ENCODE results near the gene STIMATE. TPM values are rescaled to one million over a fixed set of nuclear protein-coding genes. Genes with fewer than 3 reads are reported as not detected.

STIMATE gene
- total and polyA plus RNA-seq, 7 experiments from 2014 or later = 3.0 to 44.9 (median 33.6) TPM

DNA sequence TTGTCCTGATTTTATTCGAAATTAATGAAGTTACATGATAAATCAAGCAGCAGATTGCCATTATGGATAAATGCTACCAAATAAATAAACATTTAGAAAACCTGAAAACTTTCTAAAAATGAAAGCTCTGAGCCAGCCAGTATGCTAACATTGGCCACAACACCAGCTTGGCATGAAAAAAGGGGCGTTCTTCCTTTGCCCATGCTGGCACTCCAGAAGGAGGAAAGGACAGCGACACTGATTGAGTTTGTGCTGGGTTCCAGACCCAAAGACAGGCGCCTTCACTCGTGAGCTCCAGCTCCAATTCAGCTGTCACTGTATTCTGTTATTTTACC is 5.1 kb downstream of the STIMATE start:
- POLR2A ChIA-PET = no interaction called here
- Mint-ChIP-seq H3K27me3 (no peaks in the 10 kb centered on the region), H3K4me1 (peaks cover 48 to 61% (median 54%) of the 10 kb centered on the region in 7 donors), H3K36me3 (peaks cover 0 to 3% (median 0%) of the 10 kb centered on the region in 5 donors), H3K4me3 (peak overlapping the region in 6 of 10 donors; percentile 37 to 97 (median 78)), H3K27ac (peak overlapping the region in 5 of 9 donors; percentile 81 to 94 (median 87)), H3K9me3 (no peaks in the 10 kb centered on the region)
- no peaks in the 10 kb centered on the region for H3K36me3 ChIP-seq (ENCODE audit: control insufficient read depth in 2 of 3, insufficient read depth in 3 of 3, low read length in 3 of 3)
- ATAC-seq (no peak), DNase-seq (no peak)
- H3K4me1 ChIP-seq (ENCODE audit: control insufficient read depth in 2 of 2, insufficient read depth in 2 of 2, low read length in 2 of 2) = peaks cover 23 to 28% of the 10 kb centered on the region in 2 donors
- H3K27me3 ChIP-seq (ENCODE audit: control insufficient read depth in 2 of 2, insufficient read depth in 2 of 2, low read length in 2 of 2) = no peaks in the 10 kb centered on the region
- no peak overlapping the region for H3K27ac ChIP-seq (ENCODE audit: low read depth, low read length)
- CTCF ChIA-PET = no interaction called here
- H3K4me3 ChIP-seq (ENCODE audit: low read length) = peak overlapping the region; percentile 26
- H3K9me3 ChIP-seq (ENCODE audit: control insufficient read depth in 2 of 3, low read length in 3 of 3) = no peaks in the 10 kb centered on the region
- intact Hi-C loops (cut with micrococcal nuclease) = no loop called here

DNA sequence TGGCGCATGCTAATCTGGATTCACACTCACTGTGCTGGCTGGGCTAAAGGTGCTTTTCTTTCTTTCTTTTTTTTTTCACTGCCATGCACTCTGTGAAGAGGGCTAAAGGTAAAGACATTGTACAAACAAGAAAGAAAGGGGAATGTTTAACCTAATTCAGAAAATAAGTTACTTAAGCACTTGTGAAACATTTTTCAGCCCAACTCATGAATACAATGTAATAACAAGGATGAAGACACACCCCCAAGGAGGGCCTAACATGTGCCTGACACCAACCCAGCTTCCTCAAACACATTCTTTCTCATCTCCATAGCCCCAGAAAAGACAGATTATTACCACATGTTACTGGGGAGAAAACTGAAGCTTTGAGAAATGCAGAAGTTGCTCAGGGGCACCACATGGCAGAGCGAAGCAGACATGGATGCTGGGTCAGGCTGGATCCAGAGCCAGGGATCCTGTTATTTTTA is 5.7 kb downstream of the STIMATE start:
- no peaks in the 10 kb centered on the region for H3K27me3 Mint-ChIP-seq
- Histone ChIP-seq H3K9me3 (ENCODE audit: control insufficient read depth in 2 of 3, low read length in 3 of 3) (no peaks in the 10 kb centered on the region), H3K4me3 (ENCODE audit: low read length) (no peak overlapping the region), H3K27ac (ENCODE audit: low read depth, low read length) (no peak overlapping the region), H3K27me3 (ENCODE audit: control insufficient read depth in 2 of 2, insufficient read depth in 2 of 2, low read length in 2 of 2) (no peaks in the 10 kb centered on the region), H3K4me1 (ENCODE audit: control insufficient read depth in 2 of 2, insufficient read depth in 2 of 2, low read length in 2 of 2) (peaks cover 23 to 28% of the 10 kb centered on the region in 2 donors), H3K36me3 (ENCODE audit: control insufficient read depth in 2 of 3, insufficient read depth in 3 of 3, low read length in 3 of 3) (no peaks in the 10 kb centered on the region)
- no peaks in the 10 kb centered on the region for H3K9me3 Mint-ChIP-seq
- DNase-seq (no peak), ATAC-seq (peak; percentile 75)
- H3K4me1 Mint-ChIP-seq = peaks cover 45 to 59% (median 51%) of the 10 kb centered on the region in 7 donors
- POLR2A ChIA-PET = no interaction called here
- intact Hi-C loops (cut with micrococcal nuclease) = no loop called here
- peaks cover 0 to 5% (median 2%) of the 10 kb centered on the region in 5 donors for H3K36me3 Mint-ChIP-seq
- no peak overlapping the region for H3K4me3 Mint-ChIP-seq
- CTCF ChIA-PET = no interaction called here
- peak overlapping the region in 2 of 9 donors; percentile 25 to 87 for H3K27ac Mint-ChIP-seq

- Mint-ChIP-seq H3K27me3 (no peaks in the 10 kb centered on the region), H3K4me1 (peaks cover 40 to 55% (median 46%) of the 10 kb centered on the region in 7 donors), H3K4me3 (no peak overlapping the region), H3K27ac (no peak overlapping the region), H3K9me3 (no peaks in the 10 kb centered on the region), H3K36me3 (peaks cover 0 to 7% (median 5%) of the 10 kb centered on the region in 5 donors)
- ATAC-seq = no peak
- Histone ChIP-seq H3K9me3 (ENCODE audit: control insufficient read depth in 2 of 3, low read length in 3 of 3) (no peaks in the 10 kb centered on the region), H3K36me3 (ENCODE audit: control insufficient read depth in 2 of 3, insufficient read depth in 3 of 3, low read length in 3 of 3) (no peaks in the 10 kb centered on the region), H3K4me3 (ENCODE audit: low read length) (no peak overlapping the region), H3K27me3 (ENCODE audit: control insufficient read depth in 2 of 2, insufficient read depth in 2 of 2, low read length in 2 of 2) (no peaks in the 10 kb centered on the region), H3K4me1 (ENCODE audit: control insufficient read depth in 2 of 2, insufficient read depth in 2 of 2, low read length in 2 of 2) (peaks cover 19 to 27% of the 10 kb centered on the region in 2 donors), H3K27ac (ENCODE audit: low read depth, low read length) (no peak overlapping the region)
- intact Hi-C loops (cut with micrococcal nuclease) = no loop called here
- CTCF ChIA-PET = no interaction called here
- POLR2A ChIA-PET = no interaction called here
- DNase-seq = no peak
Measured at GRCh38 chr3:52891164-52891563, 6.2 kb downstream of the STIMATE start.

DNA sequence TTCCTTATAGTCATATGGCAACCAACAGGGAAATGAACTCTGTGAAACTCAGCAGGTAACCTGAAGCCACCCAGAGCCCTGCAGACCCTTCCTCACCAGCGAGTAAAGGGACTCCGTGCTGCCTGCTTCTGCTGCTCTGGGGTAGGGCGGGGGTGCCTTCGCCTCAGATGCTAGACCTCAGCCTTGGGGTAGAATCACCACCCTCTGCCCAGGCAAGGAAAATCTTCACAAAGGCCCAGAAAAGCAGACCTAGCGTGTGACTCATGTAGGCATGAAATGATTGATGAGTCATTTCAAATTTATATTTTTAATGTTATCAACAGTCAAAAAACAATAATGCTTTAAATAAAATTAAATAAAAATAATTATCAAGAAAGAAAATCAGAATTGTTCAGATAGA is 6.6 kb downstream of the STIMATE start:
- H3K4me3 Mint-ChIP-seq = no peak overlapping the region

GRCh38 chr3:52889901-52890300 is 7.4 kb downstream of the STIMATE start:
- H3K4me1 Mint-ChIP-seq = peaks cover 28 to 43% (median 33%) of the 10 kb centered on the region in 7 donors
- H3K9me3 Mint-ChIP-seq = peaks cover 0 to 5% (median 0%) of the 10 kb centered on the region in 11 donors
- intact Hi-C loops (cut with micrococcal nuclease) = no loop called here
- Histone ChIP-seq H3K27ac (ENCODE audit: low read depth, low read length) (no peak overlapping the region), H3K27me3 (ENCODE audit: control insufficient read depth in 2 of 2, insufficient read depth in 2 of 2, low read length in 2 of 2) (no peaks in the 10 kb centered on the region), H3K4me3 (ENCODE audit: low read length) (no peak overlapping the region), H3K36me3 (ENCODE audit: control insufficient read depth in 2 of 3, insufficient read depth in 3 of 3, low read length in 3 of 3) (peaks cover 0 to 7% (median 0%) of the 10 kb centered on the region in 3 experiments), H3K4me1 (ENCODE audit: control insufficient read depth in 2 of 2, insufficient read depth in 2 of 2, low read length in 2 of 2) (peaks cover 15 to 16% of the 10 kb centered on the region in 2 donors), H3K9me3 (ENCODE audit: control insufficient read depth in 2 of 3, low read length in 3 of 3) (no peaks in the 10 kb centered on the region)
- ChIA-PET POLR2A (no interaction called here), CTCF (no interaction called here)
- no peak overlapping the region for H3K4me3 Mint-ChIP-seq
- no peak overlapping the region for H3K27ac Mint-ChIP-seq
- ATAC-seq (no peak), DNase-seq (no peak)
- no peaks in the 10 kb centered on the region for H3K27me3 Mint-ChIP-seq
- peaks cover 11 to 18% (median 17%) of the 10 kb centered on the region in 5 donors for H3K36me3 Mint-ChIP-seq

More for the DNA sequence above, 6.6 kb downstream of the STIMATE start:
- intact Hi-C loops (cut with micrococcal nuclease) = no loop called here
- DNase-seq (no peak), ATAC-seq (no peak)
- Mint-ChIP-seq H3K27ac (no peak overlapping the region), H3K36me3 (peaks cover 3 to 9% (median 9%) of the 10 kb centered on the region in 5 donors), H3K4me1 (peaks cover 36 to 51% (median 42%) of the 10 kb centered on the region in 7 donors), H3K27me3 (no peaks in the 10 kb centered on the region), H3K9me3 (no peaks in the 10 kb centered on the region)
- Histone ChIP-seq H3K4me1 (ENCODE audit: control insufficient read depth in 2 of 2, insufficient read depth in 2 of 2, low read length in 2 of 2) (peaks cover 15 to 23% of the 10 kb centered on the region in 2 donors), H3K27me3 (ENCODE audit: control insufficient read depth in 2 of 2, insufficient read depth in 2 of 2, low read length in 2 of 2) (no peaks in the 10 kb centered on the region), H3K36me3 (ENCODE audit: control insufficient read depth in 2 of 3, insufficient read depth in 3 of 3, low read length in 3 of 3) (peaks cover 0 to 2% (median 0%) of the 10 kb centered on the region in 3 experiments), H3K4me3 (ENCODE audit: low read length) (no peak overlapping the region), H3K27ac (ENCODE audit: low read depth, low read length) (no peak overlapping the region), H3K9me3 (ENCODE audit: control insufficient read depth in 2 of 3, low read length in 3 of 3) (no peaks in the 10 kb centered on the region)
- CTCF ChIA-PET = no interaction called here
- POLR2A ChIA-PET = no interaction called here

GRCh38 chr3:52887166-52887565 is 10.2 kb downstream of the STIMATE start:
- H3K27ac ChIP-seq (ENCODE audit: low read depth, low read length) = no peak overlapping the region
- Mint-ChIP-seq H3K36me3 (peaks cover 16 to 27% (median 22%) of the 10 kb centered on the region in 5 donors), H3K27me3 (no peaks in the 10 kb centered on the region), H3K9me3 (peaks cover 0 to 9% (median 0%) of the 10 kb centered on the region in 11 donors), H3K4me1 (peaks cover 1 to 24% (median 15%) of the 10 kb centered on the region in 7 donors), H3K4me3 (no peak overlapping the region), H3K27ac (no peak overlapping the region)
- H3K27me3 ChIP-seq (ENCODE audit: control insufficient read depth in 2 of 2, insufficient read depth in 2 of 2, low read length in 2 of 2) = no peaks in the 10 kb centered on the region
- no peak overlapping the region for H3K4me3 ChIP-seq (ENCODE audit: low read length)
- intact Hi-C loops (cut with micrococcal nuclease) = no loop called here
- H3K4me1 ChIP-seq (ENCODE audit: control insufficient read depth in 2 of 2, insufficient read depth in 2 of 2, low read length in 2 of 2) = peaks cover 3 to 11% of the 10 kb centered on the region in 2 donors
- ChIA-PET POLR2A (interaction anchor here (0.5 kb wide), 1 partner anchor 9 kb away, joined by 3 read pairs; no protein-coding TSS in a partner anchor), CTCF (no interaction called here)
- ATAC-seq = no peak
- DNase-seq = peak in 1 of 9 donors; percentile 8
- H3K36me3 ChIP-seq (ENCODE audit: control insufficient read depth in 2 of 3, insufficient read depth in 3 of 3, low read length in 3 of 3) = peaks cover 0 to 7% (median 0%) of the 10 kb centered on the region in 3 experiments
- no peaks in the 10 kb centered on the region for H3K9me3 ChIP-seq (ENCODE audit: control insufficient read depth in 2 of 3, low read length in 3 of 3)
